H1 (cell line): ENCODE measurements around the gene DNAJC2. TPM values are rescaled to one million over a fixed set of nuclear protein-coding genes. Genes with fewer than 3 reads are reported as not detected.

ENCODE experiments used
- CTCF ChIA-PET: fragments of 300-600 bp; sonication (Branson Sonifier 250); formaldehyde crosslinking; loops from one replicate; lab custom pipeline; 2021; ENCODE audit not compliant: partially characterized antibody; lab: Charles Lee
- POLR2A ChIA-PET: fragments of 300-600 bp; sonication (Branson Sonifier 250); formaldehyde crosslinking; loops from one replicate; lab custom pipeline; 2021; ENCODE audit warnings: inconsistent platforms; ENCODE audit not compliant: partially characterized antibody; lab: Charles Lee
- DNase-seq, 2 experiments: peaks; one replicate each; pipeline versions ENCODE4 v3.0.0 to v3.0.0-alpha.2; 2010 to 2022; ENCODE audit warnings: low spot score in 2 of 2, low read depth in 1 of 2, mixed read lengths in 1 of 2
- FAIRE-seq: peaks from 2 replicates; lab custom pipeline; 2011; peaks lifted over from hg19 to GRCh38; lab: Jason Lieb, UNC
- H2AFZ ChIP-seq: 2 replicates; pipeline ENCODE4 v1.8.1; 2012; ENCODE audit warnings: low read length, inconsistent platforms
- H2AK5ac ChIP-seq: 2 replicates; pipeline ENCODE4 v1.6.1; 2013; ENCODE audit warnings: low read depth, low read length
- H2BK120ac ChIP-seq: replicated peaks from 2 replicates; pipeline ENCODE3; 2013; ENCODE audit warnings: low read depth, low read length, inconsistent platforms
- H2BK12ac ChIP-seq: 2 replicates; pipeline ENCODE4 v1.6.1; 2013; ENCODE audit warnings: low read depth, low read length
- H2BK15ac ChIP-seq: 2 replicates; pipeline ENCODE4 v1.6.1; 2013; ENCODE audit warnings: low read length
- H2BK20ac ChIP-seq: 2 replicates; pipeline ENCODE4 v1.6.1; 2013; ENCODE audit warnings: low read length
- H2BK5ac ChIP-seq: 2 replicates; pipeline ENCODE4 v1.6.1; 2013; ENCODE audit warnings: low read depth, low read length
- H3K14ac ChIP-seq: 2 replicates; pipeline ENCODE4 v1.6.1; 2013; ENCODE audit warnings: inconsistent platforms; ENCODE audit not compliant: insufficient read length
- H3K18ac ChIP-seq: 2 replicates; pipeline ENCODE4 v1.6.1; 2013; ENCODE audit warnings: low read length; ENCODE audit errors: extremely low read depth
- H3K23ac ChIP-seq: 2 replicates; pipeline ENCODE4 v1.6.1; 2013; ENCODE audit warnings: inconsistent platforms; ENCODE audit not compliant: insufficient read length
- H3K23me2 ChIP-seq: 2 replicates; pipeline ENCODE4 v1.6.1; 2013; ENCODE audit warnings: low read depth, low read length
- H3K27ac ChIP-seq: 2 replicates; pipeline ENCODE4 v1.6.1; 2011; ENCODE audit warnings: low read depth, low read length, inconsistent platforms
- H3K27me3 ChIP-seq, 4 experiments: replicated peaks in 1 of 4; 1 replicate in 1 of 4; 2 replicates in 3 of 4; pipeline versions ENCODE4 v1.6.1 to v1.8.1; 2011 to 2013; ENCODE audit warnings: low read length in 3 of 4, mild to moderate bottlenecking in 3 of 4, inconsistent platforms in 2 of 4, mixed read lengths in 2 of 4, moderate library complexity in 1 of 4; ENCODE audit not compliant: control insufficient read depth in 3 of 4, insufficient read depth in 3 of 4; ENCODE audit errors: extremely low read depth in 1 of 4
- H3K36me3 ChIP-seq, 4 experiments: 2 replicates each; pipeline versions ENCODE4 v1.6.1 to v1.8.1; 2011 to 2013; ENCODE audit warnings: mild to moderate bottlenecking in 4 of 4, low read length in 3 of 4, moderate library complexity in 2 of 4, control low read depth in 1 of 4, inconsistent platforms in 1 of 4; ENCODE audit not compliant: insufficient read depth in 4 of 4, control insufficient read depth in 2 of 4
- H3K4ac ChIP-seq: replicated peaks from 2 replicates; pipeline ENCODE3; 2013; ENCODE audit warnings: low read length, low read depth, mixed read lengths, inconsistent platforms; ENCODE audit not compliant: insufficient read length
- H3K4me1 ChIP-seq, 4 experiments: replicated peaks in 1 of 4; 1 replicate in 1 of 4; 2 replicates in 3 of 4; pipeline versions ENCODE4 v1.6.1 to v1.8.1; 2011 to 2013; ENCODE audit warnings: low read length in 3 of 4, inconsistent platforms in 2 of 4, mixed read lengths in 1 of 4; ENCODE audit not compliant: insufficient read depth in 4 of 4, control insufficient read depth in 3 of 4
- H3K4me2 ChIP-seq, 2 experiments: 2 replicates each; pipeline versions ENCODE4 v1.6.1 to v1.8.1; 2011 to 2013; ENCODE audit warnings: low read depth in 2 of 2, low read length in 2 of 2, control low read depth in 1 of 2, inconsistent platforms in 1 of 2, mild to moderate bottlenecking in 1 of 2; ENCODE audit not compliant: insufficient read depth in 1 of 2
- H3K4me3 ChIP-seq, 4 experiments: fragments of 200-600, 300-600 bp in 1 of 4; sonication (generic), shearing (Covaris generic), sonication (Bioruptor Twin) in 1 of 4; 2 replicates each; pipeline versions ENCODE4 v1.5.1 to v1.8.1; 2011 to 2016; ENCODE audit warnings: low read length in 4 of 4, low read depth in 3 of 4, control low read depth in 2 of 4, inconsistent platforms in 2 of 4, mild to moderate bottlenecking in 2 of 4, mixed read lengths in 1 of 4, moderate library complexity in 1 of 4; ENCODE audit not compliant: insufficient read depth in 2 of 4; ENCODE audit errors: extremely low read depth in 1 of 4
- H3K56ac ChIP-seq: replicated peaks from 2 replicates; pipeline ENCODE3; 2013; ENCODE audit warnings: low read depth, mild to moderate bottlenecking, mixed read lengths, low read length, inconsistent platforms; ENCODE audit not compliant: insufficient read length
- H3K79me1 ChIP-seq: 2 replicates; pipeline ENCODE4 v1.6.1; 2013; ENCODE audit warnings: low read depth, low read length, control low read depth
- H3K79me2 ChIP-seq, 2 experiments: 2 replicates each; pipeline versions ENCODE4 v1.6.1 to v1.8.1; 2012 to 2013; ENCODE audit warnings: low read length in 2 of 2, mild to moderate bottlenecking in 2 of 2, inconsistent platforms in 1 of 2; ENCODE audit not compliant: insufficient read depth in 2 of 2, control insufficient read depth in 1 of 2
- H3K9ac ChIP-seq, 4 experiments: replicated peaks in 1 of 4; 1 replicate in 1 of 4; 2 replicates in 3 of 4; pipeline versions ENCODE4 v1.6.1 to v1.8.1; 2011 to 2013; ENCODE audit warnings: low read depth in 3 of 4, low read length in 3 of 4, control low read depth in 2 of 4, mild to moderate bottlenecking in 2 of 4, moderate library complexity in 2 of 4, inconsistent platforms in 1 of 4; ENCODE audit errors: extremely low read depth in 1 of 4
- H3K9me3 ChIP-seq, 2 experiments: 2 replicates each; pipeline versions ENCODE4 v1.6.1 to v1.8.1; 2012 to 2013; ENCODE audit warnings: mild to moderate bottlenecking in 2 of 2, moderate library complexity in 2 of 2, control low read depth in 1 of 2, inconsistent platforms in 1 of 2, low read depth in 1 of 2, low read length in 1 of 2, mixed read lengths in 1 of 2; ENCODE audit not compliant: insufficient read depth in 2 of 2
- H4K20me1 ChIP-seq, 2 experiments: replicated peaks in 1 of 2; 2 replicates each; pipeline versions ENCODE3 to v1.8.1; 2011 to 2013; ENCODE audit warnings: inconsistent platforms in 2 of 2, low read length in 2 of 2, mild to moderate bottlenecking in 1 of 2; ENCODE audit not compliant: insufficient read depth in 2 of 2, control insufficient read depth in 1 of 2
- H4K5ac ChIP-seq: 2 replicates; pipeline ENCODE4 v1.6.1; 2013; ENCODE audit warnings: low read length, low read depth, mixed read lengths, inconsistent platforms; ENCODE audit not compliant: insufficient read length
- H4K8ac ChIP-seq: 2 replicates; pipeline ENCODE4 v1.8.0; 2013; ENCODE audit warnings: mild to moderate bottlenecking, moderate library complexity, low read length, inconsistent platforms; ENCODE audit not compliant: insufficient read depth; ENCODE audit errors: extremely low read depth
- H4K91ac ChIP-seq: replicated peaks from 2 replicates; pipeline ENCODE3; 2013; ENCODE audit warnings: low read length, mixed read lengths, inconsistent platforms; ENCODE audit not compliant: insufficient read length
- BRCA1 ChIP-seq: IDR thresholded peaks from 2 replicates; pipeline ENCODE4 v1.6.1; 2012; ENCODE audit warnings: low read depth, low read length, improper control_type of control experiment
- CEBPB ChIP-seq: IDR thresholded peaks from 2 replicates; pipeline ENCODE4 v1.6.1; 2012; ENCODE audit warnings: low read depth, low read length
- CHD2 ChIP-seq: IDR thresholded peaks from 2 replicates; pipeline ENCODE4 v1.6.1; 2012; ENCODE audit warnings: low read length, improper control_type of control experiment
- KDM5A ChIP-seq: fragments of 200-600 bp; IDR thresholded peaks from 2 replicates; pipeline ENCODE4 v1.7.1; 2012; ENCODE audit warnings: mild to moderate bottlenecking, low read length, inconsistent platforms, mixed read lengths
- RFX5 ChIP-seq: IDR thresholded peaks from 2 replicates; pipeline ENCODE4 v1.6.1; 2011; ENCODE audit warnings: low read depth, low read length, improper control_type of control experiment, borderline replicate concordance
- SIX5 ChIP-seq: IDR thresholded peaks from 2 replicates; pipeline ENCODE4 v1.6.1; 2011; ENCODE audit warnings: mild to moderate bottlenecking, low read depth, low read length
- SRF ChIP-seq: IDR thresholded peaks from 2 replicates; pipeline ENCODE4 v1.6.1; 2011; ENCODE audit warnings: mild to moderate bottlenecking, low read depth, low read length, moderate library complexity
- TBP ChIP-seq: IDR thresholded peaks from 2 replicates; pipeline ENCODE4 v1.6.1; 2011; ENCODE audit warnings: low read depth, low read length, improper control_type of control experiment
- USF2 ChIP-seq: IDR thresholded peaks from 2 replicates; pipeline ENCODE4 v1.6.1; 2011; ENCODE audit warnings: low read length, improper control_type of control experiment
- WGBS, 2 experiments: shearing (Covaris generic) in 1 of 2; methylation state at CpG; one replicate each; pipeline versions ENCODE4 v1.1.6 to v1.1.7; 2013 to 2015; ENCODE audit warnings: low lambda C conversion rate in 2 of 2, mixed read lengths in 2 of 2, inconsistent platforms in 1 of 2, low coverage in 1 of 2, missing lambda C conversion rate in 1 of 2; ENCODE audit not compliant: insufficient replicate concordance in 2 of 2, insufficient coverage in 1 of 2, insufficient read length in 1 of 2; ENCODE audit errors: extremely low coverage in 1 of 2, missing lambda C conversion rate in 1 of 2; 5-methylcytosine and 5-hydroxymethylcytosine counted together
- polyA plus RNA-seq, 7 experiments: library from polyadenylated mRNA; depleted of rRNA in 3 of 7; stranded (reverse) in 5 of 7; unstranded in 2 of 7; fragments of >200 nt in 5 of 7; fragments of 200-250 nt in 2 of 7; gene quantifications; 1 replicate in 5 of 7; 2 replicates in 1 of 7; 4 replicates in 1 of 7; pipeline versions ENCODE4 v1.2.1 to v1.2.3, GENCODE V29; 2011 to 2013; ENCODE audit warnings: missing spikeins in 2 of 7, mixed read lengths in 2 of 7
- total RNA-seq: library from RNA; stranded (reverse); fragmentation: NEBNext Ultra II Directional; extraction: Animal tissue kit (Norgen Biotek cat#: 25700); gene quantifications from 2 replicates; pipeline ENCODE4 v1.2.1, GENCODE V29; 2021
- TF ChIP-seq, protein P1 (sequence below): IDR thresholded peaks from 2 replicates; pipeline ENCODE4 v1.6.1; 2012; ENCODE audit warnings: inconsistent platforms

Gene DNAJC2
- total and polyA plus RNA-seq, 2 of the 8 experiments (the other 6 are each of a cell fraction or from before 2014, with no cell fraction given) = 9.8 to 42.2 TPM

GRCh38 chr7:103296901-103297836 is 47.4 kb downstream of the DNAJC2 start, which contains the start of gene PMPCB:
PMPCB (plus strand) TSS chr7:103297435; CDS start chr7:103297460, 25 bp downstream.
- no peak within 1 kb of the TSS for H2AK5ac ChIP-seq
- H3K4me3 ChIP-seq = peak within 1 kb of the TSS; percentile 58 to 92 (median 84)
- 7% methylated on average over 50 of the region's 52 CpGs; no CpG with 5 or more reads in 1 of the 2 experiments for WGBS, 2 experiments
- CTCF ChIA-PET = interaction anchor here (0.7 to 1.4 kb wide), 5 partner anchors 10 to 64 kb away, joined by 3 to 5 read pairs (median 3); no protein-coding TSS in a partner anchor
- peak; percentile 82 to 98 for DNase-seq
- no peaks in the 10 kb centered on the region for H3K9me3 ChIP-seq
- H3K79me1 ChIP-seq = no peaks in the 10 kb centered on the region; the same call in 1 of the 2 replicates
- H3K14ac ChIP-seq = no peak within 1 kb of the TSS
- H2BK20ac ChIP-seq = no peak within 1 kb of the TSS
- H3K4ac ChIP-seq = no peak within 1 kb of the TSS
- peaks cover 0 to 36% (median 24%) of the 10 kb centered on the region in 4 experiments; a peak in 6 of 8 replicates for H3K36me3 ChIP-seq
- H3K23me2 ChIP-seq = no peaks in the 10 kb centered on the region
- H2BK5ac ChIP-seq = 0 out of 2 replicates have a peak within 1 kb of the TSS, but pooled peaks have one; percentile 62
- H4K8ac ChIP-seq = peak within 1 kb of the TSS; percentile 99; the same call in 1 of the 2 replicates
- peak within 1 kb of the TSS; percentile 98 for H2AFZ ChIP-seq
- H3K4me2 ChIP-seq = peak within 1 kb of the TSS; percentile 0 to 75
- peak within 1 kb of the TSS; percentile 39 for H4K91ac ChIP-seq
- no peak within 1 kb of the TSS for H3K23ac ChIP-seq
- H3K9ac ChIP-seq = peak within 1 kb of the TSS; percentile 76 to 99 (median 92)
- peaks cover 0 to 26% of the 10 kb centered on the region in 2 experiments; a peak in 3 of 4 replicates for H3K79me2 ChIP-seq
- peaks cover 0 to 5% (median 0%) of the 10 kb centered on the region in 4 experiments; a peak in 1 of 7 replicates for H3K4me1 ChIP-seq
- H2BK15ac ChIP-seq = no peak within 1 kb of the TSS
- peak; percentile 48 for FAIRE-seq
- no peak within 1 kb of the TSS for H2BK12ac ChIP-seq
- H4K5ac ChIP-seq = peak within 1 kb of the TSS; percentile 88
- H4K20me1 ChIP-seq = peaks cover 0 to 2% of the 10 kb centered on the region in 2 experiments
- peak within 1 kb of the TSS; percentile 88 for H3K18ac ChIP-seq
- H3K27ac ChIP-seq = peak within 1 kb of the TSS; percentile 94
- H2BK120ac ChIP-seq = no peak within 1 kb of the TSS
- POLR2A ChIA-PET = interaction anchor here (0.7 to 1.9 kb wide), 5 partner anchors 10 to 47 kb away, joined by 3 to 6 read pairs (median 3); partner anchors contain the start of gene DNAJC2
- no peaks in the 10 kb centered on the region for H3K27me3 ChIP-seq
- no peak within 1 kb of the TSS for H3K56ac ChIP-seq
- TF ChIP-seq TBP = peak; percentile 93
- TF ChIP-seq RFX5 = no peak
- no peak for TF ChIP-seq BRCA1
- no peak for TF ChIP-seq SIX5
- TF ChIP-seq CEBPB = peak; percentile 91
- TF ChIP-seq SRF = no peak
- no peak for TF ChIP-seq USF2
- peak; percentile 85 for TF ChIP-seq KDM5A
- TF ChIP-seq, protein P1, sequence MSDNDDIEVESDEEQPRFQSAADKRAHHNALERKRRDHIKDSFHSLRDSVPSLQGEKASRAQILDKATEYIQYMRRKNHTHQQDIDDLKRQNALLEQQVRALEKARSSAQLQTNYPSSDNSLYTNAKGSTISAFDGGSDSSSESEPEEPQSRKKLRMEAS = peak; percentile 69
- TF ChIP-seq CHD2 = peak; percentile 85
